Activated CD8-positive, alpha-beta T cell treated with anti-CD3 and anti-CD28 coated beads for 36 hours (primary cell): Measurements from ENCODE around the gene SULT1A2. TPM values are rescaled to one million over a fixed set of nuclear protein-coding genes. Genes with fewer than 3 reads are reported as not detected.

ENCODE experiments used
- ATAC-seq: fragments of 200-7000 bp; cut with Tn5 transposase; one replicate; pipeline ENCODE4 v1.10.0; 2021; ENCODE audit warnings: mild to moderate bottlenecking, moderate library complexity
- CTCF ChIA-PET: fragments of 350-600 bp; sonication (Branson Sonifier 250); formaldehyde crosslinking; loops from one replicate; lab custom pipeline; 2021; ENCODE audit warnings: antibody characterized with exemption; lab: Charles Lee
- POLR2A ChIA-PET: fragments of 350-600 bp; sonication (Branson Sonifier 250); formaldehyde crosslinking; loops from one replicate; lab custom pipeline; 2021; ENCODE audit warnings: antibody characterized with exemption; lab: Charles Lee
- DNase-seq: peaks from one replicate; pipeline ENCODE4 v3.0.0-alpha.2; 2020
- H3K27ac Mint-ChIP-seq: one replicate; pipeline ENCODE4 v1.8.0; 2021; ENCODE audit warnings: mild to moderate bottlenecking, mixed read lengths
- H3K27me3 Mint-ChIP-seq: one replicate; pipeline ENCODE4 v1.8.0; 2021; ENCODE audit warnings: mixed read lengths
- H3K36me3 Mint-ChIP-seq: one replicate; pipeline ENCODE4 v1.8.0; 2021; ENCODE audit warnings: low read depth, mixed read lengths
- H3K4me1 Mint-ChIP-seq: one replicate; pipeline ENCODE4 v1.8.0; 2021; ENCODE audit warnings: low read depth, mixed read lengths
- H3K4me3 Mint-ChIP-seq: one replicate; pipeline ENCODE4 v1.8.0; 2021; ENCODE audit warnings: mild to moderate bottlenecking, moderate library complexity, mixed read lengths
- H3K9me3 Mint-ChIP-seq: one replicate; pipeline ENCODE4 v1.8.0; 2021; ENCODE audit warnings: mixed read lengths
- intact Hi-C: fragments of 100-400 bp; cut with micrococcal nuclease; formaldehyde crosslinking; loops from one replicate; pipeline ENCODE4 v1.10.0; 2022
- total RNA-seq, 2 experiments: library from RNA; stranded (reverse); gene quantifications; one replicate each; pipeline ENCODE4 v1.2.3, GENCODE V29; 2021
- TF ChIP-seq, protein P1 (sequence below): fragments of 200-600 bp; IDR thresholded peaks from one replicate; pipeline ENCODE4 v1.8.0; 2022; ENCODE audit warnings: antibody characterized with exemption, mild to moderate bottlenecking

SULT1A2 gene
- total RNA-seq, 2 experiments from 2014 or later = 0.81 to 1.0 TPM

GRCh38 chr16:28561557-28562187 is 35.2 kb downstream of the SULT1A2 start:
- TF ChIP-seq, protein P1, sequence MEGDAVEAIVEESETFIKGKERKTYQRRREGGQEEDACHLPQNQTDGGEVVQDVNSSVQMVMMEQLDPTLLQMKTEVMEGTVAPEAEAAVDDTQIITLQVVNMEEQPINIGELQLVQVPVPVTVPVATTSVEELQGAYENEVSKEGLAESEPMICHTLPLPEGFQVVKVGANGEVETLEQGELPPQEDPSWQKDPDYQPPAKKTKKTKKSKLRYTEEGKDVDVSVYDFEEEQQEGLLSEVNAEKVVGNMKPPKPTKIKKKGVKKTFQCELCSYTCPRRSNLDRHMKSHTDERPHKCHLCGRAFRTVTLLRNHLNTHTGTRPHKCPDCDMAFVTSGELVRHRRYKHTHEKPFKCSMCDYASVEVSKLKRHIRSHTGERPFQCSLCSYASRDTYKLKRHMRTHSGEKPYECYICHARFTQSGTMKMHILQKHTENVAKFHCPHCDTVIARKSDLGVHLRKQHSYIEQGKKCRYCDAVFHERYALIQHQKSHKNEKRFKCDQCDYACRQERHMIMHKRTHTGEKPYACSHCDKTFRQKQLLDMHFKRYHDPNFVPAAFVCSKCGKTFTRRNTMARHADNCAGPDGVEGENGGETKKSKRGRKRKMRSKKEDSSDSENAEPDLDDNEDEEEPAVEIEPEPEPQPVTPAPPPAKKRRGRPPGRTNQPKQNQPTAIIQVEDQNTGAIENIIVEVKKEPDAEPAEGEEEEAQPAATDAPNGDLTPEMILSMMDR = no peak
- DNase-seq (no peak), ATAC-seq (no peak)
- Mint-ChIP-seq H3K36me3 (peaks cover 39% of the 10 kb centered on the region), H3K27ac (no peak overlapping the region), H3K4me1 (peaks cover 30% of the 10 kb centered on the region), H3K27me3 (no peaks in the 10 kb centered on the region), H3K4me3 (no peak overlapping the region), H3K9me3 (peaks cover 3% of the 10 kb centered on the region)
- intact Hi-C loops = no loop called here
- CTCF ChIA-PET = no interaction called here
- POLR2A ChIA-PET = no interaction called here

GRCh38 chr16:28558456-28558855 is 38.4 kb downstream of the SULT1A2 start:
- Mint-ChIP-seq H3K9me3 (no peaks in the 10 kb centered on the region), H3K27me3 (no peaks in the 10 kb centered on the region), H3K4me3 (no peak overlapping the region), H3K4me1 (peaks cover 42% of the 10 kb centered on the region), H3K27ac (peak overlapping the region; percentile 22), H3K36me3 (peaks cover 25% of the 10 kb centered on the region)
- TF ChIP-seq, protein P1 = no peak
- DNase-seq (no peak), ATAC-seq (no peak)
- POLR2A ChIA-PET = no interaction called here
- CTCF ChIA-PET = no interaction called here
- intact Hi-C loops = no loop called here

GRCh38 chr16:28556914-28557320 is 39.9 kb downstream of the SULT1A2 start:
- Mint-ChIP-seq H3K9me3 (no peaks in the 10 kb centered on the region), H3K4me1 (peaks cover 41% of the 10 kb centered on the region), H3K36me3 (peaks cover 25% of the 10 kb centered on the region), H3K27ac (no peak overlapping the region), H3K4me3 (no peak overlapping the region), H3K27me3 (no peaks in the 10 kb centered on the region)
- DNase-seq = no peak
- ChIA-PET CTCF (no interaction called here), POLR2A (interaction anchor here (1.2 kb wide), 2 partner anchors 60 to 63 kb away, joined by 3 to 5 read pairs; partner anchors contain the start of gene APOBR)
- intact Hi-C loops = no loop called here
- ATAC-seq = no peak
- TF ChIP-seq, protein P1 = no peak

GRCh38 chr16:28555561-28555960 is 41.3 kb downstream of the SULT1A2 start:
- H3K27me3 Mint-ChIP-seq = no peaks in the 10 kb centered on the region
- peaks cover 21% of the 10 kb centered on the region for H3K36me3 Mint-ChIP-seq
- intact Hi-C loops = no loop called here
- TF ChIP-seq, protein P1 = no peak
- ATAC-seq (peak; percentile 13), DNase-seq (no peak)
- H3K27ac Mint-ChIP-seq = peak overlapping the region; percentile 60
- H3K9me3 Mint-ChIP-seq = no peaks in the 10 kb centered on the region
- peaks cover 36% of the 10 kb centered on the region for H3K4me1 Mint-ChIP-seq
- ChIA-PET CTCF (interaction anchor here (0.9 to 1.1 kb wide), 2 partner anchors 61 kb away, joined by 4 read pairs; partner anchors contain the start of gene APOBR), POLR2A (interaction anchor here (0.5 to 1.3 kb wide), 2 partner anchors 49 to 359 kb away, joined by 3 read pairs; no protein-coding TSS in a partner anchor)
- peak overlapping the region; percentile 3 for H3K4me3 Mint-ChIP-seq
